Measurements from ENCODE around the gene CFAP299.

The CFAP299 gene

DNA sequence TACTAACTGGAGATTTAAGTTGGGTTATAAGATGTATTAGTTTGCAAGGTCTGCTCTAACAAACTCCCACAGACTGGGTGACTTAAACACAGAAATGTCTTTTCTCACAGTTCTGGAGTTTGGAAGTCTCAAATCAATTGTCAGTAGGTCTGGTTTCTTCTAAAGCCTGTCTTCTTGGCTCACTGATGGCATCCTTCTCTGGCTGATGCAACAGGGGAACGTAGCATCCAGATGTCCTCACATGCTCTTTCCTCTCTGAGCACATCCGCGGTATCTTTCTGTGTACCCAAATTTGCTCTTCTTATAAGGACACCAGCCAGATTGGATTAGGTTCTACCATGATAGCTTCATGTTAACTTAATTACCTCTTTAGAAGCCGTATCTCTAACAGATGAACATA lies 631.8 kb downstream of the CFAP299 start:
- Histone ChIP-seq H3K9me3 (ENCODE audit: severe bottlenecking) (no peaks in the 10 kb centered on the region), H3K4me1 (ENCODE audit: insufficient read depth, poor library complexity, severe bottlenecking) (peaks cover 3% of the 10 kb centered on the region), H3K36me3 (ENCODE audit: low read depth) (no peaks in the 10 kb centered on the region), H3K4me3 (ENCODE audit: severe bottlenecking) (no peak overlapping the region), H3K27me3 (ENCODE audit: insufficient read depth, poor library complexity, severe bottlenecking) (no peaks in the 10 kb centered on the region), H3K27ac (ENCODE audit: poor library complexity, severe bottlenecking) (no peak overlapping the region)
- TF ChIP-seq, protein P1, sequence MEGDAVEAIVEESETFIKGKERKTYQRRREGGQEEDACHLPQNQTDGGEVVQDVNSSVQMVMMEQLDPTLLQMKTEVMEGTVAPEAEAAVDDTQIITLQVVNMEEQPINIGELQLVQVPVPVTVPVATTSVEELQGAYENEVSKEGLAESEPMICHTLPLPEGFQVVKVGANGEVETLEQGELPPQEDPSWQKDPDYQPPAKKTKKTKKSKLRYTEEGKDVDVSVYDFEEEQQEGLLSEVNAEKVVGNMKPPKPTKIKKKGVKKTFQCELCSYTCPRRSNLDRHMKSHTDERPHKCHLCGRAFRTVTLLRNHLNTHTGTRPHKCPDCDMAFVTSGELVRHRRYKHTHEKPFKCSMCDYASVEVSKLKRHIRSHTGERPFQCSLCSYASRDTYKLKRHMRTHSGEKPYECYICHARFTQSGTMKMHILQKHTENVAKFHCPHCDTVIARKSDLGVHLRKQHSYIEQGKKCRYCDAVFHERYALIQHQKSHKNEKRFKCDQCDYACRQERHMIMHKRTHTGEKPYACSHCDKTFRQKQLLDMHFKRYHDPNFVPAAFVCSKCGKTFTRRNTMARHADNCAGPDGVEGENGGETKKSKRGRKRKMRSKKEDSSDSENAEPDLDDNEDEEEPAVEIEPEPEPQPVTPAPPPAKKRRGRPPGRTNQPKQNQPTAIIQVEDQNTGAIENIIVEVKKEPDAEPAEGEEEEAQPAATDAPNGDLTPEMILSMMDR (IDR thresholded peaks at IDR 0.05; ENCODE audit: poor library complexity, severe bottlenecking), result no peak
- DNase-seq (ENCODE audit: low spot score) (no peak), ATAC-seq (ENCODE audit: low read depth) (no peak)

DNA sequence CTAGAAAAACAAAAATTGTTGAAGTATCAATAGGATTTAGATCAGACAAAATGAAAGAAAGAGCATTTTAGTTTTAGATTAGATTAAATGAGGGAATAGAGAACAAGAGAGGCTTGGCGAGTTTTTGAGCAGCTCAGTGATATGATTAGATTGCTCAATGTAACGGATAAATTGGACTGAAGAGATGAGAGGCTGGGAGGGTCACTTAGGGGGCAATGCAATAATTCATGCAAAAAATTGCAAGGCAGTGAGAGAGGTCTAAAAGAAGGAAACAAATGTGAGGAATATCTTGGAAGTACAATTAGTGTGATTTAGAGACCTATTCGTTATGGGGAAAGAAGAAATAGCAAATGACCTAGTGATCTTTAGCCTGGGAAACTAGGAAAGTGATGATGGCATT lies 644.7 kb downstream of the CFAP299 start:
- Histone ChIP-seq H3K27ac (ENCODE audit: poor library complexity, severe bottlenecking) (no peak overlapping the region), H3K4me3 (ENCODE audit: severe bottlenecking) (no peak overlapping the region), H3K4me1 (ENCODE audit: insufficient read depth, poor library complexity, severe bottlenecking) (no peaks in the 10 kb centered on the region), H3K9me3 (ENCODE audit: severe bottlenecking) (no peaks in the 10 kb centered on the region), H3K27me3 (ENCODE audit: insufficient read depth, poor library complexity, severe bottlenecking) (no peaks in the 10 kb centered on the region), H3K36me3 (ENCODE audit: low read depth) (no peaks in the 10 kb centered on the region)
- TF ChIP-seq, protein P1 (IDR thresholded peaks at IDR 0.05; ENCODE audit: poor library complexity, severe bottlenecking), result no peak
- no peak for DNase-seq (ENCODE audit: low spot score)
- ATAC-seq (ENCODE audit: low read depth), result no peak

DNA sequence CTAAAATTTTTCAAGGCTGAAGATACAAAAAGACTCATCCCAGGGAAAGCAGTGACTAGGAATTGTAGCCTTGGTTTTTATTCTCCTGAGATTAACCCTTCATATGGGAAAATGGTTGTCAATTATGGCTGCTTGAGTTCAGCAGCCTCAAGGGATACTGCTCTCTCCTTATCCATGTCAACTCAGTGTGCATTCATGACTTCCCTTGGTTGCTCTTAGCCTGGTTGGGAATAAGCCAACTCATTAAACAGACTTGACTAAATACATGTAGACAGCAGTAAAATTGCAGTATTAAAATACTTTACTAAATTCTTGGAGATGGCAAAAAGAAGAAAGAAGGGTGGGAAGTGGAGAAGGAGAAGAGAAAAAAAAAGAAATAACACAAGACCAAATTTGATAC lies 650.5 kb downstream of the CFAP299 start:
- ATAC-seq (ENCODE audit: low read depth), result no peak
- TF ChIP-seq, protein P1 (IDR thresholded peaks at IDR 0.05; ENCODE audit: poor library complexity, severe bottlenecking), result no peak
- no peak overlapping the region for H3K27ac ChIP-seq (ENCODE audit: poor library complexity, severe bottlenecking)

DNA sequence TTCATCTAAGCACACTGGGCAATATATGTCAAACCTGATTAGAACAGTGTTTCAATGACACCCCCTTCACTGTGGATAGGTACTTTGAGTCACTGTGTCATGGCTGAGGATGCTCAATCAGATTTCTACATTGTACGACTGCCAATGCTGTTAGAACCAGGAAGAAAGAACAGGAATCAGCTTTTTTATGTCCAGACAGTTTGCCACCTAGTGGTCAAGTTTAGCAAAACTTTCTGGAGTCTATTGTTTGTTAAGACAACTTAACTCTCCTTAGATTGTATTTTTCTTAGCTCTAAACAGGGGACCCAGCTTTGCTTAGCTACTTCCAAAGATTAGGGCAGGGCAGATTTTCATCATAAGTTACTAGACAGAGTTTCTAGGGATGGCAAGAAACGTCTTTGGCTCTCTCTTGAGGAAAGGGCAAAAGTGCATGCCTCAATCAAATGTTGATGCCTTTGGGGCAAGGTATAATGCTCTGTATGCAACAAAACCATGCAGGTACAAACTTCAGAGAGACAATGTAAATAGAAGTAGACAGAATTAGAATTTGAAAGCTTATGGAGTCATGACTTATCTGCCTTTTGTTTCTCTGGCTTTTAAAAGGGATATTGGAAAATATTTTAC lies 654.5 kb downstream of the CFAP299 start:
- DNase-seq (ENCODE audit: low spot score) (no peak), ATAC-seq (ENCODE audit: low read depth) (peak; percentile 58; the same call in 2 of the 3 replicates)
- Histone ChIP-seq H3K4me1 (ENCODE audit: insufficient read depth, poor library complexity, severe bottlenecking) (no peaks in the 10 kb centered on the region), H3K4me3 (ENCODE audit: severe bottlenecking) (no peak overlapping the region), H3K9me3 (ENCODE audit: severe bottlenecking) (no peaks in the 10 kb centered on the region), H3K27me3 (ENCODE audit: insufficient read depth, poor library complexity, severe bottlenecking) (no peaks in the 10 kb centered on the region), H3K36me3 (ENCODE audit: low read depth) (no peaks in the 10 kb centered on the region), H3K27ac (ENCODE audit: poor library complexity, severe bottlenecking) (no peak overlapping the region)
- TF ChIP-seq, protein P1 (IDR thresholded peaks at IDR 0.05; ENCODE audit: poor library complexity, severe bottlenecking), result peak; percentile 83

More for the DNA sequence above, 650.5 kb downstream of the CFAP299 start:
- Histone ChIP-seq H3K4me1 (ENCODE audit: insufficient read depth, poor library complexity, severe bottlenecking) (no peaks in the 10 kb centered on the region), H3K36me3 (ENCODE audit: low read depth) (no peaks in the 10 kb centered on the region), H3K9me3 (ENCODE audit: severe bottlenecking) (no peaks in the 10 kb centered on the region), H3K4me3 (ENCODE audit: severe bottlenecking) (no peak overlapping the region), H3K27me3 (ENCODE audit: insufficient read depth, poor library complexity, severe bottlenecking) (no peaks in the 10 kb centered on the region)
- DNase-seq (ENCODE audit: low spot score), result no peak

DNA sequence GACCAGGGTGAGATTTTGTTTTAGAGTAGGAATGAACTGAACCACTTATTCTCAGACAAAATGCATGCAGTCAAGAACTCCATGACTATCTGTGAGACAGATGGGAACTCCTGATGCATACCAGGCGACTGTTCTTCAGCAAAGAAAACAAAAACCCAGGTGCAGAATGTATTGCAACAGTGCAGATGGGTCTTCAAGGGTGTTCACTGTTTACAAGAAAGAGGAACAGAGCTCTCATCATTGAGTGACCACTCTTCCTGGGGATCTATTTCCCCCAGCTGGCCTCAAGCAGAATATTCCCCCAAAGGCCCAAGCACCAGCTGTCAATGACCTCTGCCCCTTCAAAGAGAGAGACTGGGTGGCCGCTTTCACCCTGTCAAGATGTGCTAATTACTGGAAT lies 655.3 kb downstream of the CFAP299 start:
- DNase-seq (ENCODE audit: low spot score) (no peak), ATAC-seq (ENCODE audit: low read depth) (no peak)
- no peaks in the 10 kb centered on the region for H3K36me3 ChIP-seq (ENCODE audit: low read depth)
- H3K4me3 ChIP-seq (ENCODE audit: severe bottlenecking), result no peak overlapping the region
- H3K4me1 ChIP-seq (ENCODE audit: insufficient read depth, poor library complexity, severe bottlenecking), result no peaks in the 10 kb centered on the region
- no peaks in the 10 kb centered on the region for H3K27me3 ChIP-seq (ENCODE audit: insufficient read depth, poor library complexity, severe bottlenecking)
- TF ChIP-seq, protein P1 (IDR thresholded peaks at IDR 0.05; ENCODE audit: poor library complexity, severe bottlenecking), result no peak
- no peaks in the 10 kb centered on the region for H3K9me3 ChIP-seq (ENCODE audit: severe bottlenecking)
- no peak overlapping the region for H3K27ac ChIP-seq (ENCODE audit: poor library complexity, severe bottlenecking)

All from RWPE2 (cell line).